Raji (cell line): ENCODE results near the gene CLDN14.

Experiments used
- POLR2A ChIP-seq: IDR thresholded peaks from 2 replicates; pipeline ENCODE4 v1.6.1; 2011; ENCODE audit warnings: low read depth, low read length, control low read depth; ENCODE audit not compliant: insufficient read depth

The CLDN14 gene

GRCh38 chr21:36415375-36415774 is 64.5 kb downstream of the CLDN14 start:
- no peak for TF ChIP-seq POLR2A

DNA sequence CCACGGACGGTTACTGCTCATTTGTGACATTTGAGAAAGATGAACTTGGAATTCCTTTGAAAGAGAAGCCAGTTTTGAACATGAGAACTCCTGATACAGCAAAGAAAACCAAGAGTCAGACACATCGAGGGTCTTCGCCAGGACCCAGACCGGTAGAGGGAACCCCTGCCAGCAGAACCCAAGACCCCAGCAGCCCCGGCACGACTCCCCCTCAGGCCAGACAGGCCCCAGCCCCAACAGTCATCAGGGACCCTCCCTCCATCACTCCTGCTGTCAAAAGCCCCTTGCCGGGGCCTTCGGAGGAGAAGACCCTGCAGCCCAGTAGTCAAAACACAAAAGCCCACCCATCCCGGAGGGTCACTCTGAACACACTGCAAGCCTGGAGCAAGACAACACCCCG is 67.0 kb downstream of the CLDN14 start:
- no peak for TF ChIP-seq POLR2A

GRCh38 chr21:36411301-36411700 is 68.6 kb downstream of the CLDN14 start:
- no peak for TF ChIP-seq POLR2A
